Suprapubic skin (tissue), 4 donors: Measurements from ENCODE around the gene LRRC28. TPM values are rescaled to one million over a fixed set of nuclear protein-coding genes. Genes with fewer than 3 reads are reported as not detected.

Experiments
- DNase-seq, 2 donors: peaks; one replicate each; pipeline ENCODE4 v3.0.0-alpha.2; 2019; ENCODE audit warnings: low spot score in 2 of 2
- H3K27ac ChIP-seq: fragments of 200-600 bp; sonication (generic); one replicate; pipeline ENCODE4 v1.5.1; 2019
- H3K27me3 ChIP-seq: fragments of 200-600 bp; sonication (generic); one replicate; pipeline ENCODE4 v1.5.1; 2019
- H3K36me3 ChIP-seq: fragments of 200-600 bp; sonication (generic); one replicate; pipeline ENCODE4 v1.5.1; 2019
- H3K4me1 ChIP-seq: fragments of 200-600 bp; sonication (generic); one replicate; pipeline ENCODE4 v1.5.1; 2019
- H3K4me3 ChIP-seq: fragments of 200-600 bp; sonication (generic); one replicate; pipeline ENCODE4 v1.5.1; 2019; ENCODE audit warnings: mild to moderate bottlenecking
- H3K9me3 ChIP-seq: fragments of 200-600 bp; sonication (generic); one replicate; pipeline ENCODE4 v1.5.1; 2019
- EP300 ChIP-seq: sonication (generic); formaldehyde crosslinking; IDR thresholded peaks from one replicate; pipeline ENCODE4 v1.6.1; 2017; ENCODE audit warnings: antibody characterized with exemption
- POLR2A ChIP-seq, 2 donors: fragments of 450-650 bp; IDR thresholded peaks; one replicate each; pipeline ENCODE4 v1.6.1; 2017; ENCODE audit warnings: antibody characterized with exemption in 2 of 2, mild to moderate bottlenecking in 2 of 2, moderate library complexity in 2 of 2
- POLR2AphosphoS5 ChIP-seq, 3 donors: sonication (generic); formaldehyde crosslinking; IDR thresholded peaks; one replicate each; pipeline ENCODE4 v1.6.1; 2017; ENCODE audit warnings: antibody characterized with exemption in 3 of 3
- WGBS: methylation state at CpG from one replicate; pipeline ENCODE4 v1.1.5; 2018; 5-methylcytosine and 5-hydroxymethylcytosine counted together
- total RNA-seq, 4 donors: library from RNA; depleted of rRNA; stranded (reverse); fragments of >200 nt; gene quantifications; one replicate each; pipeline ENCODE4 v1.1.0, GENCODE V29; 2016
- TF ChIP-seq, protein P1 (sequence below), 2 donors: fragments of 200-600 bp in 1 of 2; fragments of 450-650 bp in 1 of 2; sonication (generic) in 1 of 2; IDR thresholded peaks; one replicate each; pipeline ENCODE4 v1.5.1; 2016 to 2019; ENCODE audit warnings: antibody characterized with exemption in 2 of 2, mild to moderate bottlenecking in 1 of 2, moderate library complexity in 1 of 2

LRRC28 gene
- total RNA-seq, 4 donors from 2014 or later, result 26.4 to 80.5 (median 36.5) TPM

- H3K27me3 ChIP-seq, result no peaks in the 10 kb centered on the region
- H3K4me3 ChIP-seq, result no peak overlapping the region
- peaks cover 6% of the 10 kb centered on the region for H3K4me1 ChIP-seq
- TF ChIP-seq EP300 (no peak), POLR2AphosphoS5 (IDR thresholded peaks at IDR 0.05) (no peak), POLR2A (IDR thresholded peaks at IDR 0.05) (no peak)
- TF ChIP-seq, protein P1, sequence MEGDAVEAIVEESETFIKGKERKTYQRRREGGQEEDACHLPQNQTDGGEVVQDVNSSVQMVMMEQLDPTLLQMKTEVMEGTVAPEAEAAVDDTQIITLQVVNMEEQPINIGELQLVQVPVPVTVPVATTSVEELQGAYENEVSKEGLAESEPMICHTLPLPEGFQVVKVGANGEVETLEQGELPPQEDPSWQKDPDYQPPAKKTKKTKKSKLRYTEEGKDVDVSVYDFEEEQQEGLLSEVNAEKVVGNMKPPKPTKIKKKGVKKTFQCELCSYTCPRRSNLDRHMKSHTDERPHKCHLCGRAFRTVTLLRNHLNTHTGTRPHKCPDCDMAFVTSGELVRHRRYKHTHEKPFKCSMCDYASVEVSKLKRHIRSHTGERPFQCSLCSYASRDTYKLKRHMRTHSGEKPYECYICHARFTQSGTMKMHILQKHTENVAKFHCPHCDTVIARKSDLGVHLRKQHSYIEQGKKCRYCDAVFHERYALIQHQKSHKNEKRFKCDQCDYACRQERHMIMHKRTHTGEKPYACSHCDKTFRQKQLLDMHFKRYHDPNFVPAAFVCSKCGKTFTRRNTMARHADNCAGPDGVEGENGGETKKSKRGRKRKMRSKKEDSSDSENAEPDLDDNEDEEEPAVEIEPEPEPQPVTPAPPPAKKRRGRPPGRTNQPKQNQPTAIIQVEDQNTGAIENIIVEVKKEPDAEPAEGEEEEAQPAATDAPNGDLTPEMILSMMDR (IDR thresholded peaks at IDR 0.05), result no peak
- no peaks in the 10 kb centered on the region for H3K9me3 ChIP-seq
- H3K27ac ChIP-seq, result no peak overlapping the region
- DNase-seq, result peak in 1 of 2 donors; percentile 58
- no peaks in the 10 kb centered on the region for H3K36me3 ChIP-seq
- 95% methylated on average over 12 of the region's 21 CpGs for WGBS
Measured at GRCh38 chr15:99413955-99414754, 162.9 kb downstream of the LRRC28 start.

DNA sequence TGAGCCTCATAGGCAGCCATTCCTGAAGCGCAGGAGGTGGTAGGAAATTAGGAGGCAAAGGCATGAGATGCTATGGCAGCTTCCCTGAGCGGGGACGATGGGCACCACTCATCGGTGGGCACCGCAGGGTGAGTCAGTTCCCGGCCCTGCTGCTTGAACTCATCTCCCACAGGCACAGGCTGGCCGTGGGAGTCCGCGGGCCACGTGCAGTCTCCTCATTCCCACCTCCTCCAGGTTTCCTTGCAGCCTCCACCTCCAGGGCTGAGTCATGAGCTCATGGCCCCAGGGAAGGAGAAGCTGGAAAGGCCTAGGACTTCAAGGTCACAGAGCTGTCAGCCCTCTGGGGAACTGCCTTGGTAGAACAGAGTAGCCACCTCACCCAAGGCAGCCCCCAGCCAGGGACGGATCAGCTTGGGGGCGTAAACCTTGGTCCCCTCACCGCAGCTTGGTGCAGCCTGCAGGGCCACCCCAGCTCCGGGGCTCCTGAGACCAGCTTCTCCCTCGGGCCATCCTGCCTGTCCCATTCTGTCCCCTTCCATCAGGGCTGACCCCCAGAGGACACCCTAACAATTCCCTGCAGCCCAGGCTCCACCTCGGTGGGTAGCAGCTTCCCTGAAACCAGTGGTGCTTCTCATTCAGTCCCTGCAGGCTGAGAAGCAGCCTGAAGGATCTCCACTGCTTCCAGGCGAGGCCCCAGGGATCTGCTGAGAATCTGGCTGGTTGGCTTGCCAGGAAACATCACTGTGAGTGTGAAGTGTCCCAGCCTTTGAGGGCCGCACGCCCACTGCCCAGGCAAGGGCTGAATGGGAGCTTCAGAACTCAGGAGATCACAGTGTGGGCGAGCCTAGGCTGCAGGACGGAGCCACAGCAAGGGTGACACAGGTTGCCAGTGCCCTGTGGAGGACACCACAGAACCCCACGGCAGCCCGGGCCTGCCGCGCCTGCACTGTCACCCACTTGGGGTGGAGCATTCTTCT is 163.8 kb downstream of the LRRC28 start:
- 95% methylated on average over 13 of the region's 25 CpGs for WGBS
- H3K4me1 ChIP-seq, result no peaks in the 10 kb centered on the region
- no peak overlapping the region for H3K4me3 ChIP-seq
- TF ChIP-seq POLR2AphosphoS5 (IDR thresholded peaks at IDR 0.05), result no peak
- no peak for TF ChIP-seq POLR2A (IDR thresholded peaks at IDR 0.05)
- TF ChIP-seq EP300, result no peak
- TF ChIP-seq, protein P1 (IDR thresholded peaks at IDR 0.05), result no peak
- H3K9me3 ChIP-seq, result no peaks in the 10 kb centered on the region
- peak in 1 of 2 donors; percentile 71 for DNase-seq
- no peaks in the 10 kb centered on the region for H3K36me3 ChIP-seq
- H3K27ac ChIP-seq, result no peak overlapping the region
- no peaks in the 10 kb centered on the region for H3K27me3 ChIP-seq

- Histone ChIP-seq H3K27ac (no peak overlapping the region), H3K9me3 (no peaks in the 10 kb centered on the region), H3K36me3 (no peaks in the 10 kb centered on the region), H3K4me1 (peaks cover 3% of the 10 kb centered on the region), H3K4me3 (no peak overlapping the region), H3K27me3 (no peaks in the 10 kb centered on the region)
- DNase-seq, result peak in 1 of 2 donors; percentile 75
- TF ChIP-seq EP300, result no peak
- TF ChIP-seq POLR2A (IDR thresholded peaks at IDR 0.05), result no peak
- TF ChIP-seq POLR2AphosphoS5 (IDR thresholded peaks at IDR 0.05), result no peak
- TF ChIP-seq, protein P1 (IDR thresholded peaks at IDR 0.05), result no peak
- WGBS, result 84% methylated on average over 19 of the region's 19 CpGs
Measured at GRCh38 chr15:99416191-99417188, 165.2 kb downstream of the LRRC28 start.

GRCh38 chr15:99421172-99421656 is 169.9 kb downstream of the LRRC28 start:
- Histone ChIP-seq H3K9me3 (no peaks in the 10 kb centered on the region), H3K27ac (no peak overlapping the region), H3K4me3 (no peak overlapping the region), H3K4me1 (peaks cover 22% of the 10 kb centered on the region), H3K36me3 (no peaks in the 10 kb centered on the region), H3K27me3 (no peaks in the 10 kb centered on the region)
- DNase-seq, result peak in 1 of 2 donors; percentile 64
- TF ChIP-seq, protein P1 (IDR thresholded peaks at IDR 0.05), result no peak
- whole genome bisulfite sequencing, result 45% methylated on average over 6 of the region's 6 CpGs
